Subcutaneous adipose tissue (tissue), 4 donors: ENCODE results near the gene OR51M1. TPM values are rescaled to one million over a fixed set of nuclear protein-coding genes. Genes with fewer than 3 reads are reported as not detected.

Source experiments
- small RNA-seq: library from RNA; depleted of rRNA; stranded (forward); fragments of <200 nt; gene quantifications from one replicate; pipeline ENCODE3, GENCODE V24; 2016
- total RNA-seq, 4 donors: library from RNA; depleted of rRNA; stranded (reverse); fragments of >200 nt; gene quantifications; one replicate each; pipeline ENCODE4 v1.1.0, GENCODE V29; 2016
- TF ChIP-seq, protein P1 (sequence below): fragments of 450-650 bp; IDR thresholded peaks from one replicate; pipeline ENCODE4 v1.5.1; 2016; ENCODE audit warnings: low read depth, mild to moderate bottlenecking, control low read depth, antibody characterized with exemption, moderate library complexity

Gene OR51M1
- total RNA-seq, 4 donors from 2014 or later: not detected

DNA sequence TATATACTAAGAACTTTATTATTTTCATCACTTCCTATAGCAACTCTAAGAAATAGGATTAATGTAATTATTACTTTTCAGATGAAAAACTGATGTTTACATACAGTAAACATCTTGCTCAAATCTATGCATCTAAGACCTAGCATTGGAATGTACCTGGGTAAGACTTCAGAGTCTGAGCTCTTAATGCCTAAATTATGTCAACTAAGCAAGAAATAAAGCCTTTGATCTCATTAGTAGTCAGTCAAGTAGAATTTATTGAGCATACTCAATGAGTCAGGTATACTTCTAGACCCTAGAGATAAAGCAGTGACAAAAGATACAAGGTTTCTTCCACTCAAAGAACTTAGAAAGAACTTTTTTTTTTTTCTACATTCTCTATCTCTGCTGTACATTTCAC, 21.6 kb downstream of the OR51M1 start:
- TF ChIP-seq, protein P1, sequence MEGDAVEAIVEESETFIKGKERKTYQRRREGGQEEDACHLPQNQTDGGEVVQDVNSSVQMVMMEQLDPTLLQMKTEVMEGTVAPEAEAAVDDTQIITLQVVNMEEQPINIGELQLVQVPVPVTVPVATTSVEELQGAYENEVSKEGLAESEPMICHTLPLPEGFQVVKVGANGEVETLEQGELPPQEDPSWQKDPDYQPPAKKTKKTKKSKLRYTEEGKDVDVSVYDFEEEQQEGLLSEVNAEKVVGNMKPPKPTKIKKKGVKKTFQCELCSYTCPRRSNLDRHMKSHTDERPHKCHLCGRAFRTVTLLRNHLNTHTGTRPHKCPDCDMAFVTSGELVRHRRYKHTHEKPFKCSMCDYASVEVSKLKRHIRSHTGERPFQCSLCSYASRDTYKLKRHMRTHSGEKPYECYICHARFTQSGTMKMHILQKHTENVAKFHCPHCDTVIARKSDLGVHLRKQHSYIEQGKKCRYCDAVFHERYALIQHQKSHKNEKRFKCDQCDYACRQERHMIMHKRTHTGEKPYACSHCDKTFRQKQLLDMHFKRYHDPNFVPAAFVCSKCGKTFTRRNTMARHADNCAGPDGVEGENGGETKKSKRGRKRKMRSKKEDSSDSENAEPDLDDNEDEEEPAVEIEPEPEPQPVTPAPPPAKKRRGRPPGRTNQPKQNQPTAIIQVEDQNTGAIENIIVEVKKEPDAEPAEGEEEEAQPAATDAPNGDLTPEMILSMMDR: no peak

DNA sequence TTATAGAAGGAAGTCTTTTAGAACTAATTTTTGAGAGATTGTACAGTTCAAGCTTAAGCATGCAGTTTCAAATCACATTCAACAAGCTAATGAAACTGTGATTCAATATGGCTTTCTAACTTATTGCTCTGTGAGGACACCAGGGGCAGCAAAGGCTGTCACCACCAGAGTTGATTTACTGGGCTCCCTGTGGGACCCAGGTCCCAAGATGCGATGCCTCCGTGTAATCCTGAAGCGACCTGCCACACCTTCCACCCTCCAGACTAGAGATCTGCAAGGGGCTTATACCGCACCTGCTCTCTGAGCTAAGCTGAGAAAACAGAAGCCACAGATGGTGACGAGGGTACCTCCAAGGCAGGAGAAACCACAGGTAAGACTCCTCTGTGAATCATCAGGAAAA, 37.4 kb downstream of the OR51M1 start:
- TF ChIP-seq, protein P1: no peak

DNA sequence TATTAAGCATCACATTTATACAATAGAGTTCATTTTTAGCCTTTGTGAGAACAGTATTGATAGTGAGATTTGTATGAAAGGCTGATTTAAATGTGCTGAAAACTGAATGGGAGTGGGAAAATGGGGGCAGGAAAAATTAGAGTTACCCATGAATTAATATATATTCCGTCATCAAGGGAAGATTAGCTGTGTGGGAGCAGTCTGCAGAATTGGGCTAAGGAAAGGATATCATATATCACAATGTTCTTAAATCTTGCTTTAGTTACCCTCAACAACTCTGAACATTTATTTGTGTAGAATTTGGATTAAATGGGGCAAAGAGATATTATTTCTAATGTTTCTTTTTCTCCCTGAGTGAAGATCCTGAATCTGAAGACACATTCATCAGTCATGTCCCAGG, 38.2 kb downstream of the OR51M1 start, which contains the start of gene OR51Q1:
Gene OR51Q1 (plus strand): TSS at position 301 of the 400 bp plus-strand sequence. CDS start 90 bp downstream, at position 391.
- TF ChIP-seq, protein P1: no peak

DNA sequence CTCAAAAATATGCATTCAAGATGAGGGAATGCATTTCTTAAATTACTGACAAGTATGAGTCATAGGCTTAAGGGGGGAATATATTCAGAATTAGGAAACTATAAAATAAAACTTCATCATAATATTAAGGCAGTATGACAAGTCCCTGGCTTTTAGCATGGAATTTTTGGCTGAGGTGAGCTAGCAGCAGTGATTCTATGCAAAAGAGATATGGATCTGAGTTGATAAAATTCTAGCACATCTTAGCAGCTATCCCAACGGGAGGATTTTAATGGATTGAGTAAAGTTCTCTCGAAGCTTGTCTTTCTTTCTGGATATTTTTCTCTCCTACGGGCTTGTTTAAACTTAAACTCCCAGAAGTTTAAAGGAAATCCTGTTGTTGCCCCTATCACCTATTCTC, 39.5 kb downstream of the OR51M1 start:
- TF ChIP-seq, protein P1: no peak

DNA sequence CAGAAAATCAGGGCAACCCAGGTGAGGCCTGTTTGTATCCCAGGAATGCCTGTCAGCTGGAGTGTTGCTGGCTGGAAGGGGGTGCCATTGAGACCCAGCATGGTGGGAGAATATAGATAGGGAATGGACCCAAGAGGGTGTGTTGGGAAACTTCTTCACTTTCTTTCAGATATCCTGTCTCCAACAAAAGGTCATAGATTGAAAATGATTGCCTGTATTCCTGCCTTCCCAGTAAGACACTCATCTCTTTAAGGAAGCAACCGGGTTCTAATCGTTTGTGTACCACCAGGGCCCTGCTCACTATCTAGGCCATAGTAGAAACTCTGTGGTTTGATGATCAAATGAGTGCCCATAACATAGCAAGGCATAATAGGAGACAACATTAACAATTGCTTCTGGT, 57.8 kb downstream of the OR51M1 start, which contains the start of gene OR51I1:
Gene OR51I1 (minus strand): TSS at position 101 of the 400 bp plus-strand sequence. CDS start 0 bp downstream, at position 101.
- TF ChIP-seq, protein P1: no peak

Small RNAs within 50 kb of the gene (small RNA-seq; reads per million reads assigned to genes)
- gene AC104389.3: not detected

Other genes with a start within 250 kb of the OR51M1 start
- gene OR52A5, start 245.5 kb upstream of the OR51M1 start, total RNA-seq: not detected
- not detected for gene OR52A1, start 229.1 kb upstream of the OR51M1 start, total RNA-seq
- gene OR51V1, start 183.1 kb upstream of the OR51M1 start, total RNA-seq: not detected
- 100 to 1,000 TPM in 2 of 4 donors, 10 to 100 TPM in 2; 22.2 to 687 (median 94.5) TPM for gene HBB, start 156.7 kb upstream of the OR51M1 start, total RNA-seq
- gene HBD, start 149.3 kb upstream of the OR51M1 start, total RNA-seq: 1 to 10 TPM in 1 of 4 donors, not detected in 3; 4.4 TPM
- gene HBG1, start 134.0 kb upstream of the OR51M1 start, total RNA-seq: not detected
- not detected for gene HBG2, start 129.0 kb upstream of the OR51M1 start, total RNA-seq
- gene HBE1, start 113.9 kb upstream of the OR51M1 start, total RNA-seq: not detected
- gene OR51B4, start 81.9 kb upstream of the OR51M1 start, total RNA-seq: not detected
- not detected for gene OR51B2, start 59.5 kb upstream of the OR51M1 start, total RNA-seq
- gene OR51B5, start 40.3 kb upstream of the OR51M1 start, total RNA-seq: under 1 TPM in 2 of 4 donors, not detected in 2; 0.66 to 0.85 TPM
- not detected for gene OR51B6, start 32.3 kb upstream of the OR51M1 start, total RNA-seq
- not detected for gene OR51Q1, start 38.3 kb downstream of the OR51M1 start, total RNA-seq
- gene OR51I1, start 57.7 kb downstream of the OR51M1 start, total RNA-seq: 1 to 10 TPM in 1 of 4 donors, not detected in 3; 2.9 TPM
- gene OR51I2, start 65.5 kb downstream of the OR51M1 start, total RNA-seq: not detected
- not detected for gene OR52D1, start 104.9 kb downstream of the OR51M1 start, total RNA-seq
- gene UBQLN3, start 126.1 kb downstream of the OR51M1 start, total RNA-seq: under 1 TPM in 3 of 4 donors, not detected in 1; 0.17 to 0.57 (median 0.49) TPM
- gene UBQLNL, start 132.9 kb downstream of the OR51M1 start, total RNA-seq: under 1 TPM; 0.34 to 0.98 (median 0.71) TPM
- gene OR52H1, start 164.7 kb downstream of the OR51M1 start, total RNA-seq: not detected
- gene OR52B6, start 197.1 kb downstream of the OR51M1 start, total RNA-seq: not detected
- gene TRIM6, start 212.8 kb downstream of the OR51M1 start, total RNA-seq: 1 to 10 TPM; 1.6 to 9.2 (median 3.4) TPM
- gene TRIM34, start 241.2 kb downstream of the OR51M1 start, total RNA-seq: 10 to 100 TPM in 1 of 4 donors, 1 to 10 TPM in 3; 4.1 to 12.1 (median 8.1) TPM